AG08395 (cell line): Measurements from ENCODE around the gene ATP8B1.
"Not testable (repeated sequence)": the region's sequence is repeated elsewhere in the genome, so short reads cannot be mapped to it uniquely, and the experiment has no call there.

Source experiments
- DNase-seq: peaks from one replicate; pipeline ENCODE4 v3.0.0; 2012; ENCODE audit warnings: mixed read lengths, low spot score

Gene ATP8B1

DNA sequence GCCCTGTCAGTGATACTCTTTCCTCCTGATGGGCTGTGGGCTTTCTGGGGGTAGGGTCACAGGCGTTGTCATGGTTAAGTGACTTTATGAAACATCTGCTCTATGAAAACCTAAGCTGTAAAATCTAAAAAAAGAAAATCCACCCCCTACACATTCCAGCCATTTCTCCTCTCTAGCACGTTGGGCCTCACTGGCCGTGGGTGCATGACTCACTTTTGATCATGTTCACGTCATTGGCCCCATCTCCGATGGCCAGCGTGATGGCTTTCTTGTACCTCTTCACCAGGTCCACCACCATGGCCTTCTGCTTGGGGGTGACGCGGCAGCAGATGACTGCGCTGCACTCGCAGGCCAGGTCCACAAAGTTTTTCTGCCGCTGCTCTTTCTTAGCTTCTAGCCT is 142.2 kb downstream of the ATP8B1 start:
- peak; percentile 24 for DNase-seq

DNA sequence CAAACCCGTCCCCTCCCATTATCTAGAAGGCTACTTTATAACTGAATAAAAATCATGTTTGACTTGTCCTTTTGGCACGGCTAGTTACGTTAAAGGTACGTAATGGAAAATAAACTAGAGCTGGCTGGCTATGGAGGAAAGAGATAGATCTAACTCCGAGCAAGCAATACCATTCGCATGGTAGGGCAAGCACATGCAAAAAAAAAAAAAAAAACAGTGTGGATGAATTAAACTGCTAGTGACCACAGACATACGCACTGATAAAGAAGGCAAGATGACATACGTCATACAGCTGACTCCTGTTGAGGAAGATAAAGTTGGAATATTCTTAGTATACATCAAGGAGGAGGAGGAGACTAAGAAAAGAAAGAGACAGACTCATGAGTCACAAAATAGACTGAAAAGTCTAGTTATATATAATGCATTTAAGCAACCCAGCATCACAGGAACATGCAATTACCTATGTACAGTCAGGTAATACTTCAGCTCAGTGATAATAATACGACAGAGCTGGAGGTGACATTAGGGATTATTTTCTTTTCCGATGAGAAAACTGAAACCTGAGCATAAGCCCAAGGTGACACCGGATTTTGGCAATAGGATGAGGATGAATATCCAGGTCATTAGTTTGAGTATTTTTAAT is 143.5 kb downstream of the ATP8B1 start:
- DNase-seq: no peak

DNA sequence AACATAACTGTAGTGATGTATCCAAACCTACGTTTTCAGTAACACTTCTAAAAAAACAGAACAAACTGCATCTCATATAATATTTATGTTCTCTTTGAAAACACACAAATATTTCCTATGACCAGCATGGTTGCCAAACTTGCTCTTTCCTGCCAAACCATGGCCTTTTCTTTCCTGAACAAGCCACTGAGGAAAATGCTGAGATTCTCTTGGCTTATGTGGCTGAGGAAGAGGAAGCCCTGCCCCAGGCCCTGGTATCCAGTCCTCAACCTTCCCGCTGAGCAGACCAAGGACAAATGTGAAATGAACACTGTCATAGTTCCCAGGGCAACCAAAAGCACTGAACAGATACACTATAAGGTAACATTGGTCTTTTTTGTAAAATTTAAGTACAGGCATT is 145.6 kb downstream of the ATP8B1 start:
- no peak for DNase-seq

DNA sequence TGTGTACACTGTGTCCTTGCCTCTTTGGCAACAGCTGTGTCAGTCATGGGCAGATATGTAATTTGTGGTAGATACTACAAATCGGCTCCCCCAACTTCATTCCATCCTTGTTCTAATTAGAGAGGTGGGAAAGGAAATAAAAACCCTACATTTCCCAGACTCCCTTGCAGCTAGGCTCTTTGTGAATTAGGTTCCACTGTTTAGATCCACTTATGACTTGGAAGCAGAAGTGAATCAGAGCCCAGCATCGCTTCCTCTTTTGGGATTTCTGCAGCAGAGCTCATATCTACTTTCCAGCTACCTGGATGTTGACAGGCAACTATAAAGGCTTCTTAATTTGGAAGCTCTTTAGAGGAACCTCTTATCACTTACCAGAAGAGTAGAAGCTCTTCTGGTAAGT is 147.4 kb downstream of the ATP8B1 start:
- DNase-seq: no peak

DNA sequence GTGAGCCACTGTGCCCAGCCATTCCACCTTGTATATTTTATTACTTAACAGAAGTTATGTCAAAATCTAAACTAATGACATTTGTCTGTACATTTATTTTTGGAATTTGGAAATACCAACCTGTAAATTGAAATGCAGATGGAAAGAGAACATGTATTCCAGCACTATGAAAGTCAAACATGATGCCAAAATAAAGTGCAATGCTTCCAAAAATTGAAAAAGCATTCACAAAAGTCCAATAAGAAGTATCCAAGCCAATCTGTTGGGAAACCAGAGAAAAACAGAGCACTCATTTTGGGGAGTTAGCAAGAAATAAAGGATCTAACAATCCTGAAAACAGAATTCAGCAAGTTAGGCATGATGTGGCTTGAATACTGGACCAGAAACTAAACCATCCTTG is 151.2 kb downstream of the ATP8B1 start:
- no peak for DNase-seq

DNA sequence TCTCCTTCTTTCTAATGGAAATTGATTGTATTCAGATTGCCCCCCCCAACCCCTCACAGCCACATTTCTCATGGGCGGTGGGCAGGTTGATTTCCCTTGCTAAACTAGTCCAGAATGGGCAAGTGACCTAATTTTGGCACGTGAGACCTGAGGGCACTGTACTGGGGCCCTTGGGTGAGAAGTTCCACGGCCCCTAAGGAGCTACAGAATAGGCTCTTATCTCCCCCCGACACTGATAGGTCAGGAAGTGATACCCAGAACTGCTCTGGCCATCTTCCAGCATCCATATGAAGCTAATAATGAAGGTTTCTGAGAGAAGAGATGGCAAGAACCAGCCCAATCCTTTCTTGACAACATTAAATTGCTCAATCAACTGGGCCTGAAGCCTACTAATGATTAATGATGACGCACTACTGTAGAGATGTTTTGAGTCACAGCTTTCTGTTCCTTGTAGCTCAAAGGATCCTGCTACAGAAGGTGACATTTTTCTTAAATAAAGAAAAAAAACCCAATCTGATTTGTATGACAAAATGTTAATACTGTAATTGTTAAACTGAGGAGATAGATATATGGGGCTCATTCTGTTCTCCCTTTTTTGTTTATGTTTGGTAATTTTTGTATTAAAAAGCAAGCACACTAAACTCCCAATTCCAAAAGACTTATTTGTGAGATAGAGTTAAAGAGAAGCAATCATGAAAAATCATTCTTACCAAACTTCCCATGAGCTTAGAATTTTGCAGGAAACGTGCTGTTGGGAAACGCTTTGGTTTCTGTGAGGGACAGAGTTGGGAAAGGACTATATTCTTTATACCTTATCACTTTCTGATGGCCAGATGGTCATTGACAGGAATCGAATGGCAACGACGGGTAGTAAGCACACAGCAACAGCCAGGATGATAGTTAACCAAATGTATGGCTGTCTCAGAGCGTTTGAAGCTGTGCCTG is 153.3 kb downstream of the ATP8B1 start:
- DNase-seq: peak; percentile 84

DNA sequence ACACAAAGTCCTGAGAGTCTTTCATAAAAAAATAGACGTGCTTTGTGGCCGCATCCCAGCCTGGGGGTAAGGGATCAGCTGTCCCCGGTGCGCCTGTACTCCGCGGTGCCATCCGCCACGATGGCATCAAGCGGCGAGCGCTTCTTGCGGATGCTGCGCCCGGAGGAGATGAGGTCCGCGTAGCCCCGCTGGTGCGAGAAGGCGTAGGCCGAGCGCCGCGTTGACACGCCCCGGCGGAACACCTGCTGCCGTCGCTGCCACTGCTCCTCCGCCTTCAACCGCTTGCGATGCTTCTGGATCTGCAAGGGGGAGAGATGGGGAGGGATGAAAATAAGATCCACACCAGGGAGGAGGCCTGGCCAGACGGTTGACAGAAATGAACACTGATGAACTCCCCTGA is 154.7 kb downstream of the ATP8B1 start:
- DNase-seq: no peak

DNA sequence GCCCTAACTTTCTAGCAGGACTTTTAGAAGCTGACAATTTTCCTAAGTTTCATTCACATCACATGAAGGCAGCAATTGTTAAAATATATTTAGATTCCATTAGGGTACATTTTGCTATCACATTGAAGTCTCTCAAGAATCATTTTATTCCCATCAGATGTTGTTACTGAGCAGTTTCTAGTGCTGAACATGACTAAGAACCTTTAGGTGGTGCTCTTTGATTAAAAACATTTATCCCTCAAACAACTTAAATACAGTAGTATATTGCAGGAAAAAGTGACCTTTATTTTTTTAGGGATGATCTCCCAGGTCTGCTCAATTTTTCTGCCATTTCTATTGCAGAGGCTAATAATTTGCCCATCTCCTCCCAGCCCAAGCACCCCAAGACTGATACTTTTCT is 158.6 kb downstream of the ATP8B1 start:
- DNase-seq: no peak

DNA sequence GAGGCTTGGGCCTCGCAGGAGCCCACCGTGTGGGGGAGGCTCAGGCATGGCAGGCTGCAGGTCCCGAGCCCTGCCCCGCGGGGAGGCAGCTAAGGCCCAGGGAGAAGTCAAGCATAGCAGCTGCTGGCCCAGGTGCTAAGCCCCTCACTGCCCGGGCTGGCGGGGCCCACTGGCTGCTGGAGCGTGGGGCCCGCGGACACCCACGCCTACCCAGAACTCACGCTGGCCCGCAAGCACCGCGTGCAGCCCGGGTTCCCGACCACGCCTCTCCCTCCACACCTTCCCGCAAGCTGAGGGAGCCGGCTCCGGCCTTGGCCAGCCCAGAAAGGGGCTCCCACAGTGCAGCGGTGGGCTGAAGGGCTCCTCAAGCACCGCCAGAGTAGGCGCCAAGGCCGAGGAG is 159.4 kb downstream of the ATP8B1 start:
- not testable (repeated sequence) for DNase-seq

DNA sequence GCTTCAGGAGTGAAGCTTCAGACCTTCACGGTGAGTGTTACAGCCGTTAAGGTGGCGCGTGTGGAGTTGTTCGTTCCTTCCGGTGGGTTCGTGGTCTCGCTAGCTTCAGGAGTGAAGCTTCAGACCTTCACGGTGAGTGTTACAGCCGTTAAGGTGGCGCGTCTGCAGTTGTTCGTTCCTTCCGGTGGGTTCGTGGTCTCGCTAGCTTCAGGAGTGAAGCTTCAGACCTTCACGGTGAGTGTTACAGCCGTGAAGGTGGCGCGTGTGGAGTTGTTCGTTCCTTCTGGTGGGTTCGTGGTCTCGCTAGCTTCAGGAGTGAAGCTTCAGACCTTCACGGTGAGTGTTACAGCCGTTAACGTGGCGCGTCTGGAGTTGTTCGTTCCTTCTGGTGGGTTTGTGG is 160.7 kb downstream of the ATP8B1 start:
- DNase-seq: not testable (repeated sequence)

DNA sequence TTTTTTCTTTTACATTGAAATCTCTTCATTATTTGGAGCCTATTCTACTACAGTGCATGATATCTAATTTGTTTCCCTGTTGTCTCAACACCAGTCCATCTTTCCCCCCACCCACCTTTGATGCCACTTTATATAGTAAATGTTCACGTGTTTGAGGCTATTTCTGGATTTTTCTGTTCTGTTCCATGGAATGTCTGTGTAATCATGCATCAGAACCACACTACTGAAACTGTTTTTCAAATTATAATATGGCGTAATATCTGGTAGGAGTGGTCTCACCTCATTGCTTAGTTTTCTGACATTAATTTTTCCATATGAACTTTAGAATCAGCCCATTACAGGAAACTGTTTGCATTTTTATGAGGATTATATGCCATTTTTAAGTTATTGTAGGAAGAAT is 162.4 kb downstream of the ATP8B1 start:
- DNase-seq: no peak

DNA sequence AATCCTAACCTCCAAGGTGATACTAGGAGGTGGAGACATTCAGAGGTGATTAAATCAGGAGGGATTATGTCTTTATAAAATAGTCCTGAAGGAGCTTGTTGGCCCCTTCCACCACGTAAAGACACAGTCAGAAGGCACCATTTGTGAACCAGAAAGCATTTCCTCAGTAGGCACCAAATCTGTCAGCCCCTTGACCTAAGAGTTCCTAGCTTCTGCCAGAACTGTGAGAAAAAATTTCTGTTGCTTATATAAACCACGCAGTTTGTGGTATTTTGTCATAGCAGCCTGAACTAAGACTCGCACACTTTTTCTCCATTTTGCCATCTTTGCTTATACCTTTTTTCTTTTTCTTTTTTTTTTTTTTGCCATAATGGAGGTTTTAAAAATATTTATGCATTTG is 162.9 kb downstream of the ATP8B1 start:
- DNase-seq: no peak

DNA sequence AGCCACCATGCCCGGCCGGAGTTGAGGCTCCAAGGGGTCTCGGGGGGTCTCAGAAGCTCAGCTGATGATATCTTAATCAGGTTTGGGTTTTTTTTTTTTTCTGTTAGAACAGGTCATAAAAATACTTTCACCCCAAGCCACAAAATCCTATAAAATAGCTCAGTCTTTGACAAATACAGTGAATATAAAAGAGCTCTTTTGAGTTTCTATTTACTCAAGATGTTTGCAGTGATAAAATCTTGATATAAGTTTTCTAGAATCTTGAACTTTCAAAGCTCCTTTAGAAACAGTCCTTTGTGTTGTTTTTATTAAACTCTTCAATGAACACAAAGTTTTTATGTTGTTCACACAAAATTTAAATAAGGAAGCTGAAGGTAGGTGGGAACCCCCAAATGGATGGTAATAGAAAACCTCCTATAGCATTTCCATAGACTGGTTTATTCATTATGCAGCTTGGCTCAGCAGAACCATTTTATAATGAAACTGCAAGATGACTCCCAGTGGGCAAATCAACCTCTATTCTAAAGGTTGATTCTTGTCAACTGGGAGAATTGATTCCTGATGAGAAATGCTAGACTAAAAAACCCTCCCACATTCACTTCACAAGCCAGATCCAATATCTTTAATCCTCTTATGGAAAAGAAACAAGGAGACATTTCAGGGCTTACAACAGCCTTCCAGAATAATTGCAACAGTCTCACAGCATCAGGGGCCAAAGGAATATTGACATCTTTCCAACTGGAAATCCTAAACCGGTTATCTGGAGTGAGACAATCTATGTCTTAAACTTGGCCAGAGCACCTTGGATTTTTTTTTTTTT is 167.9 kb downstream of the ATP8B1 start:
- DNase-seq: no peak

DNA sequence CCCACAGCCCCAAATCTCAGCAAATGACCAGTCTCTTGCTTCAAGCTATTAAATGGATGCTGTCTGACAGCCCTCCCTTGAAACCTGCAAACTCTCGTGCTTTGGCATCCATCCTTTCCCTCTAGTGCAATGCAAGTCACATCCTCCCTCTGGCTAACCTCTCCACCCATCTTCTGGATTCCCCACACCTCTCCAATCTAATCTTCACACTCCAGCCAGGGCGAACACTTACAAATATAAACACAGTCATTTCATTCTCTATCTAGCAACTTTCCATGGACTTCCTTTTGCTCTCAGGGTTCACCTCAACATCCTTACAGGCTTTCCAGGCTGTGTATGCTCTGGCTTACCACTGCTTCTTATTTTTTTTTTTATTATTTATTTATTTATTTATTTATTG is 171.4 kb downstream of the ATP8B1 start:
- DNase-seq: no peak

DNA sequence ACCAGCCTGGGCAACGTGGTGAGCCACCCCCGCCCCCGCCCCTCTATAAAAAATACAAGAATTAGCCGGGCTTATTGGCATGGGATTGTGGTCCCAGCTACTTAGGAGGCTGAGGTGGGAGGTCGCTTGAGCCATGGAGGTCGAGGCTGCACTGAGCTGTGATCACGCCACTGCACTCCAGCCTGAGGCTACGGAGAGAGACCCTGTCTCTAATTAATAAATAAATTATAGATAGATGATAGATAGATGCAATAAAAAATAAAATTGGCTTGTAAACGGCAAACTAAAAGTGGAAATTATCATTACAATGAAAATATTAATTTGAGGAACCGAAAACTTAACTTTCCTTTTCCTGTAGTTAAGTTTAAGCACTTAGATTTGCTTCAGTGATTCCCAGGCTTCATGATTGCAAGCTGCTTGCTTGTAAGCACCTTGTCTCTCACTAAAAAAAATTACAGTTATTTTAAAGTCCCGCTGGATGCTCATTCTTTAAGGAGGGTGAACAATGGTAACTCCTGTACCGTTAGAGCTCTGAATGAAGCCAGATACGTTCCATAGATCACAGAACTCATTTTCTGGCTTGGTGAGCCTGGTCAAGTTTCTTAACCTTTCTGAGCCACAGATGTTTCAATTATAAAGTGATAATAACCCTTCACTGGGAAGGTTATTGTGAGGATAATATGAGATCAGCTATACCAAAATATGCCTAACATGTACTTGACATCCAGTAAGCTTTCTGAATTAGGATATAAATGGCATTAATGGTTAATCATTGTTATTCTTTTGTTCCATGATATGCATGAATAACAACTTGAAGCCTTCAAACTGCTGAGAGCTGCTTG is 172.1 kb downstream of the ATP8B1 start:
- no peak for DNase-seq

DNA sequence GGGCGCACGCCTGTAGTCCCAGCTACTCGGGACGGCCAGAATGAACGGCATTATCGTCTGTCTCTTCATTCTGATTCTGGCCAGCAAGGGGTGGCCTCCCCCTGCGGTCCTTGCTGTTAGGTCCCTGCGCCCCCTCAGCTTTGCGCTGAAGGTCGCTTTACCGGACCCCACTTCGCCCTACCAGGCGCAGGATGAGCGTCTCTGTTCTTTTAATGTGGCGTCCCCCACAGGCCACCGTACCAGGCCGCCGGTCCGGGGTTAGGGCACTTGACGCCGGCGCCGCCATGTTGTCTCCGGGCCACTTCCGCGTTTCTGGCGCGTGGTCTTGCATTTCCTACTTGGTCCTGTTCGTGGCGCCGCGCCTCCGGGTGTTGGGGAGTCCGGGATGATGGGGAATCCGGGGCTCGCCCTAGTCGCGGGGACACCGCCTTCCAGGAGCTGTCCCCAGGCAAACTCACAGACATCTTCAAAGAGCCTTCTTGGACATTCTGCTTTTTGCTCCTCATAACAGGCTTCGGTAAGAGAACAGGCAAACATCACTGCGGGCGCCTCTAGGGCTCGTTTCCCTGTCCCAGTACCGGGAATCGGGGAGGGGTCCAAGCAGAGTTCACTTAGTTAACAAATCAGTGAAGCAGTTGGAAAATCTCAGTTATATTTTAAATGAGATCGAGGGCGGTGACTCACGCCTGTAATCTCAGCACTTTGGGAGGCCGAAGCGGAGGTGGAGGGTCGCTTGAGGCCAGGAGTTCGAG is 172.9 kb downstream of the ATP8B1 start:
- peak; percentile 96 for DNase-seq

DNA sequence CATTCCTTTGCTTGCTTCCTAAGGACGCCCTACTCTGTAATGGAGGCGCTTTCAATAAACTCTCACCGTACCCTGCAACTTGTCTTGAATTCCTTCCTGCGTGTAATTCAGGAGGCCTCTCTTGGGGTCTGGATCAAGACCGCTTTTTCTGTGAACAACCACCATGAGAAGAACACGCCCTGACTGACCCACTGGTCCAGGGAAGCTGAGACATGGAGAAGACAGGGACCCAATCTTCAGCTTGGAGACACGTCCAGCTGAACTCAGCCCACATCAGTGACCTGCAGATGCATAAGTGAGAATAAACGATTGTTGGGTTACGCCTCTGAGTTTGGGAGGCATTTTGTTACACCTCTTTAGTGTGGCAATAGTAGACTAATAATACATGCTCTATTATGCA is 173.7 kb downstream of the ATP8B1 start:
- no peak for DNase-seq

DNA sequence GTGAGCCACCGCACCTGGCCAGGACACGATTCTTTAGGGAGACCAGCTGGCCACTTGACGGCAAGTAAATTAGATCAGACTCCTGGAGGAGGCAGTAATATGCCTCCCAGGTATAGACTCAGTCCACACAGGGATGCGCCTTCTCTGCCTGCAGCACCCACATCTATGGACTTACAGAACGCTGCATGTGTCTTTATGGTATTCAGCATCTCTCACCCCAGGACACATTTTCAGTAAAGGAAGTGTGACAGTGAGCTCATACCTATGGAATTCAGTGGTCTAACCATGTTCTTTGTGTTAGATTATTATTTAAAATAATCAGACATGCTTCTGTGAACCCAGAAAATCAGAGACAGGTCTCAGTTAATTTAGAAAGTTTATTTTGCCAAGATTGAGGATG is 175.6 kb downstream of the ATP8B1 start:
- DNase-seq: no peak

DNA sequence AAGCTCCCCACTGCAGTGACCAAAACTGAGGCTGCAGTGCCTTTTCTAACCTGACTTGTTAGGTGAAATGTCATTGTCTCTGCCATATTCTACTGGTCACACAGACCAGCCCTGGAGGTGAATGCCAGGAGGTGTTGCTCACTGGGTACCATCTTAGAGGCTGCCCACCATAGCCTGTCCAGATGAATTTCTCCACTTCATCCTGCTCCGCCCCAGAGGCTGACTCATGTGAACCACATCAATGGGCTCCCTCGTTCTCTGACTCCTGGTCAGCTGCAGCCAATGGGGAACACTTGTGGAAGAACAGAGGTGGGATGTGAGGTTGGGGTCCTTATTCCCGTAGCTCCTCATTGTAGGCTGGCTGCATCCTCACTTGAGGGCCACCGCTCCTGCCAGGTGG is 178.1 kb downstream of the ATP8B1 start:
- peak; percentile 63 for DNase-seq

DNA sequence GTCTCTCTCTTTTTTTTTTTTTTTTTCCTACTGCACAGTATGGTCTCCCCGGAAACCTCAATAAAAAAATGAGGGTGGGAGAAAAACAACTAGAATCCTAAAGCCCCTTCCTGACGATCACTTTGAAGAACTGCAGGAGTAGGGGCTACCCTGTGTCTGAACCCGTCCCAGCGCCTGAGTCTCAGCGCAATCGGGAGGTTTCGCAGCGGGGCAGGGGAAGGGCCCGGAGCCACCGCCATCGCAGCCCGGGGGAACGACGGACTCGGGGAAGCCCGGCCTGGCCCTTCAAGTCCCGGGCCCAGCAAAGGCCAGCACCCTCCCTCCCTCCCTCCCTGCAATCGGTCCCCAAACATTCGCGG is 181.9 kb downstream of the ATP8B1 start:
- DNase-seq: peak; percentile 28

DNA sequence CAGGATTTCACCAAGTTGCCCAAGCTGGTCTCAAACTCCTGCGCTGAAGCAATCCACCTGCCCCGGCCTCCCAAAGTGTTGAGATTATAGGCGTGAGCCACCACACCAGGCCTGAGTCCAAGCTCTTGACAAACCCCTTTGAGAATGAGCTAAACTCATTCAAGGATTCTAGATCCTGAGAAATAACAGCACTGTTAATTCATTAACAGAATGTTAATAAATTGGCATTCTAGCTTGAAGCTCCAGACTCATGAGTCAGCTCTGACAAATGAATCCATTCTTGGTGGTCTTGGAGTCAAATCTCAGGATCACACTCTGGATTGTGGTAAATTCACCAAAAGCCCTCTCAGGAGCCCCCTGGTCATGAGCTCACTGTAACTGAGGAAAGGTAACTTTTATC is 183.2 kb downstream of the ATP8B1 start:
- no peak for DNase-seq
